ENCODE measurements around the gene GABBR2.

The GABBR2 gene

DNA sequence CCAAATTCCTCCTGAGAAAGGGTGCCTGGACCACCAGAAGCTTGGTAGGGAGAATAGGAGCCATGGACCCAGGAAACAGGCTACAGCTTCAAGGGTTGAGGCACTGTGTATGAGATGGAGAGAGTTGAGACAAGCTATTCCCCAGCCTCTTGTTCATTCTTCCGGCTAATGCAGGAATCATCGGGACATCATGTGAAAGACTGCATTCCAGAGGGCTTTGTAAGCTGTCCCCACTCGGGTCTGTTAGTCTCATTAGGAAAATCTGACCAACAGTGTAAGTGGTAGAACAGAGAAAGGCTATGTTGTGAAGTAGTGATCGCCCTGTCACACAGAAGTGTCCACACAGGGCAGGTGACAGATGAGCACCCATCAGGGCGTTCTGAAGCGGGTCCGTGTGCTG lies 81.4 kb downstream of the GABBR2 start:
- no peak for DNase-seq (ENCODE audit: low read depth)

DNA sequence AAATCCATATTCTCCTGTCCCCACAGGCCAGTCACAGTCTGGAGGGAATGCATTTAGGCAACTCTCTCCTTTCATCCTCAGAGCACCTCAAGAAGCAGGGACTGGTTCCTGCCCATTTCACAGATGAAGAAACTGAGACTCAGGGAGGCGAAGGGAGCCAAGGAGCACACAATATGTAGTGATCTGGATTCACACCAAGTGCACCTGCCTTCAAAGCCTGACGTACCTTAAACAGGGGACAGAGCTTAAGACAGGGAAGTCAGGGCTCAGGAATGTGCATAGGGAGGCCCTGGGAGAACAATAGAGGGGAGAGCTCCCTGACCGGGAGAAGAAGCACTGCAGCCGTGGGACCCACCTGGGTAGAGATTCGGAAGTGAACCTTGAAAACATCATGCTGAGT lies 83.0 kb downstream of the GABBR2 start:
- no peak for DNase-seq (ENCODE audit: low read depth)

DNA sequence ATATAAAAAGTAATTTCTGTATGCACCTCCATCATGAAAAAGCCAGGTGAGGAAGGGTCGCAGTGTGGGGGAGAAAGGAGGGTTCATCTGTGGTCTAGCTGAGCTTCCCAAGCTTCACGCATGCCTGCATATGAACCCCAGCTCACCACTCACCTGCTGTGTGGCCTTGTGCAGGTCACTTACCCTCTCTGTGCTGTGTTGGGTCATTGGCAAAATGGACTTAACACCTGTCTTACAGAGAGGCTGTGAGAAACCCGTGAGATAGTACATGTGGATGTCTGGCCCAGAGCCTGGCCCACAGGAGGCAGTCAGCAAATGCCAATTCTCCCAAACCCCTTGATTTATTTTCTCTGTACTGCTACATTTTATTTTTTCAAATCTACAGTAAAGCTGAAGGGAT lies 88.9 kb downstream of the GABBR2 start:
- no peak for DNase-seq (ENCODE audit: low read depth)

DNA sequence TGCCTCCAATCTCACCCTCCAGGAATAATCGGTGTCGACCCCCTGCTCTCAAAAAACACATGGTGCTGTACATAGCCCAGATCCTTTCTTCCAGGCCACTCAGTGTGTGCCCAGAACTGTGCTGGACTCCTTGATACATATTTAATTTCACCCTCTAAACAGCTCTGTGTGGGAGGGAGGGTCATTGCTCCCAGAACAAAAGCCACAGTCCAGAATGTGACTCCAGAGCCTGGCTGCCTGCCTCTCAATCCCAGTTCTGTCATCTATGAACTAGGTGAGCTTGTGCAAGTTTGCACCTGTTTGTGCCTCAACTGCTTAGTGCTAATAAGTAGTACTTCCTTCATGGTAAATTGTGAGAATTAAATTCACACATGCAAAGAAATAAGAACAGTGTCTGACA lies 93.1 kb downstream of the GABBR2 start:
- no peak for DNase-seq (ENCODE audit: low read depth)

GRCh38 chr9:98614941-98615340 lies 93.8 kb downstream of the GABBR2 start:
- no peak for DNase-seq (ENCODE audit: low read depth)

- DNase-seq (ENCODE audit: low read depth), result no peak
These were observed 96.5 kb downstream of the GABBR2 start for GRCh38 chr9:98612061-98612752.

DNA sequence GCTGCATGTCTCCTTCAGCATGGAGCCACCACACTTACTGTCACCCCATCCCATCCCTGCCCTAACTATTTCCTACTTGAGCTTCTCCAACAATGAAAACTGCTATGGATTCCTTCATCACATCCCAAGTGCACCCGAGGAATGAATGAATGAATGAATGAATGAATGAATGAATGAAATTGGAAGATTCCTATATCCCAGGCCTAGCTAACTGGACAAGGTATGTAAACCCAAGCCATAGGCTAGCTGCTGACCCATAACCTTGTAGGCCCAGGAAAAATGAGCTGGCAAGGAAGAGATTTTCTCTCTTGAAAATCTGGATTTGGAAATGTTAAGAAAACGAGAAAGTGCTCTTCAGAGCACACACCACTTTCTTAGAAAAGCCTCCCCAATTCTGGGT lies 97.4 kb downstream of the GABBR2 start:
- no peak for DNase-seq (ENCODE audit: low read depth)

- DNase-seq (ENCODE audit: low read depth), result no peak
These were observed 98.0 kb downstream of the GABBR2 start for GRCh38 chr9:98610711-98611110.

- DNase-seq (ENCODE audit: low read depth), result no peak
These were observed 98.5 kb downstream of the GABBR2 start for GRCh38 chr9:98610211-98610610.

DNA sequence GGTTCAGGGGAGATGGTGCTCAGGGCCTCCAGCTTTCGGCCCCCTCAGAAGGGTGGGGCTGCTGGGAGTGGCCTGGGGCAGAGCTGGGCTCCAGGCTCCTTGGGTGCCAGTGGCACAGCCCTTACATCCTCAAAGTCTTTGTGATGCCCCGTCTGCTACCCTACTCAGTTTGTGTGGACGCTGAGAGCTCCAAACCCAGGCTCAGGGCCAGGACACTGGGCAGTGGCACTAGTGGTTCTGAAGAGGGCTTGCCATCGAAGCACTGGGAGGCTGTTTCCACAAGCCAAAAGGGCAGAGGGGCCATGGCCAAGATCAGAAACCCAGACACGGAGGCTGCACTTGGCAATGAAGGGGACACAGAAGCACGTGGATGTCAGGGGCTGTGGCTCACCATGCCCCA lies 99.1 kb downstream of the GABBR2 start:
- no peak for DNase-seq (ENCODE audit: low read depth)

- no peak for DNase-seq (ENCODE audit: low read depth)
These were observed 100.9 kb downstream of the GABBR2 start for GRCh38 chr9:98607787-98608186.

DNA sequence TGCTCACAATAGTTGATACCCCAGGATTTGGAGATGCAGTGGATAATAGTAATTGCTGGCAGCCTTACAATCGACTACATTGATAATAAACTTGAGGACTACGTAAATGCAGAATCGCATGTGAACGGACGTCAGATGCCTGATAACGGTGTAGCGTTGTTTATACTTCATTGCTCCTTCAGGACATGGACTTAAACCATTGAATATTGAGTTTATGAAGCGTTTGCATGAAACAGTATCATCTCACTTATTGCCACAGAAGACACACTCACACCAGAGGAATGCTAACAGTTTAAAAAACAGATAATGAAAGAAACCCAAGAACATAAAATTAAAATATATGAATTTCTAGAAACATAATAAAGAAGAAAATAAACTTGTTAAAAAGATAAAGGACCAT lies 101.6 kb downstream of the GABBR2 start:
- DNase-seq (ENCODE audit: low read depth), result no peak

DNA sequence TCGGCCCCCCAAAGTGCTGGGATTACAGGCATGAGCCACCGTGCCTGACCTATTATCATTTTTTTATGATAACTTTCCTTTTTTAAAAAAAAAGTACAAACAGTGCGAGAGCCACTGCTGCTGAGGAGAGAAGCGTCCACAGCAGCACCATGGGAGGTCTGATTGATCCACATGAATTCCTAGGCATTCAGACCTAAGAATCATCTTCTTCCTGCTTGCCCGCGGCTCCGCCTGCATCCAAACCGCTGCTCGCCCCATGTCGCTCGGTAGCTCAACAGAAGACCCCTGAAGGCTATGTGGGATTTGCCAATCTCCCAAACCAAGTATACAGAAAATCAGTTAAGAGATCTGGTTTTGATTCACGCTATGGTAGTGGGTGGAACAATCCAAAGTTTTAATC lies 102.0 kb downstream of the GABBR2 start:
- DNase-seq (ENCODE audit: low read depth), result no peak

DNA sequence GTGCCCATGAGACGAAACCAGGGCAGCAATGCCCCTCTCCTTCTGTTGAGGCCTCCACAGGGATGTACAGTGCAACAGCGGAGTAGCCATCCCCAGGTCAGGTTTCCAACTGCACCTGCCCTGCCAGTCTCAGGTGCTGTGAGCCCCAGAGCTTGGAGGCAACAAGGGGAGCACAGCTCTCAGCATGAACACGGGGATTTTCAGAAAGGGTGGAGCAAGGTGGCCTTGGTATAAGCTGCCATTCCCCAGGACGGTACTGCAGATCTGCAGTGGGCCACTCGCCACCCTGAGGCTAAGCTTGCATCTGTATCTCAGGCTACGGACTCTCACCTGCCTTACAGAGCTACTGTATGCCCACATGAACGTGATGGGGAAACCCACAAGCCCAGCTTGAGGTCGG lies 103.6 kb downstream of the GABBR2 start:
- no peak for DNase-seq (ENCODE audit: low read depth)

DNA sequence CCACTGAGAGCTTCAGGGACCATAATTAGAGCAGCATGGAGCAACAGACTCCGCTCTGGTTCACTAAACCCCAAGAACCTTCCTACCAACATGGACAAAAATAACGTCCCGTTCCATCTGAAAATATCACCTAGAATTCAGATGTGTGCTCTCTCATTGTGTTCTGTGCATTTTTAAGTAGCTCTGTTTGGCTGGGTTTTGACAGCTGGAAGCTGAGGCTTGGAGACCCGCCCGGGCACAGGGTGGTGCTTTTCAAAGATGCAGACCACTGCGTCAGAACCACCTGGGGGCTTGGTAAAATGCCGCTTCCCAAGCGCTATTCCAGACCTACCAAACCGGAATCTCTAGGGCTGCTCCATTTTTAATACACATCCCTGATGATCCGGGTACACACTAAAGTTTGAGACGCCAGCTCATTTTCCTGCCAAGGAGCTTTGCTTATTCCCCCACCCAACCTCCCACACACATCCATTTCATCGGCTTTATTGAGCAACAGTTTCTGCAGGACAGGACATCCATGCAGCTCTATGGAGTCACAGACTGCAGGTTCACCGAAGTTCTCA lies 104.8 kb downstream of the GABBR2 start:
- no peak for DNase-seq (ENCODE audit: low read depth)

DNA sequence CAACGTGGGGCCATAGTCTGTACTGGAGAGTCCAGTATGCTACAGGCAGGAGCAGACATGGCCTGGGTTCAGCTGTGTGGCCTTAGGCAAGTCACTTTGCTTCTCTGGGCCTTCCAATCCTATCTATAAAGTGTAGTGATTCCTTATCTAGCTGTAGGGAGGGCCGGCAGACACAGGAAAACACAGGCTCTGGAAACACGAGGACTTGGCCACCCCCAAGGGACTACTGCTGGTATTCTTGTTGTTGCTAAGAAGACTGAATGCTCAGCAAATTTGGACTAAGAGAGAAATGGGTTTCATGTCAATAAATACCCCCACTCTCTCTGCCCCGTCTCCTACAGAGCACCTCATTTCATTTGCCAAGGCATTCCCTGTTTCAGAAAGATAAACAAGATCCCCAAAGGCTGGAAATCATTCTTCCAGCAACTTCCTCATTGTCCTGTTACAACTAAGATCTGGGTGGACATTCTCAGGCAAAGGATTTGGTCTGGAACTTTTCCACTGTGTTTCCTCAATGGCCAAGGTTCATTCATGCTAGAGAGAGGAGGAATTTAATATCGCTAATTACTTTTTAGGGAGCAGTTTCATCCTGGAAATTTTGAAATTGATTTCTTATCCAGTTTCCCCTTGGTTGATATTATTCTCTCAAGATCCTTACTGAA lies 105.8 kb downstream of the GABBR2 start:
- DNase-seq (ENCODE audit: low read depth), result no peak

GRCh38 chr9:98600631-98601030 lies 108.1 kb downstream of the GABBR2 start:
- DNase-seq (ENCODE audit: low read depth), result no peak

DNA sequence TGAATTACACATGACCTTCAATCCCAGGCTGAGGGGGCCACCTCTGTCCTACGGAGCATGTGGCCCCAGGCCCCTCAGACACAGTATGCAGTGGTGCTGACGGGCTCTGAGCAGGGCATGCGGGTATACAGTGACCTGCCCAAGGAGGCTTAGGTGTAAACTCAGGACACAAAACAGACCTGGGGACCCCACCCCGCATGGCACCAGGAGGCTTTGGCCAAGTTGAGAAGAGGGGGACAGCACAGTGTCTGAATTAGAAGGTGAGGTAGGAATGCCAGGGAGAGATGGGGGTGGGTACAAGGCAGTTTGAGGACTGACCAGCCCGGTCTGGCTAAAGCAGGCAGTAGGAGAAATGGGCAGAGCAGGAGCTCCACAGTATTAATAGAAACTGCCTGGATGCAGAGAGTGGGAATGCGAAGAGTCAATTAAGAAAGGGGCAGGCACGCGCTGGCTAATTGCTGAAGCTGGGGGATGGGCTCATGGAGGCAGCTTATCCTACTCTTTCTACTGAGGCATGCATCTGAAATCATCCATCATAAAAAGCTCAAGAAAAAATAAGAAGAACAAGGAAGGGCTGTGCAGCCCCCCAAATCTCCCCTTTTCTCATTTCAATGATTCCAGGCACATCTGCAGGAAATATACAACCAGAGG lies 109.0 kb downstream of the GABBR2 start:
- DNase-seq (ENCODE audit: low read depth), result no peak

- no peak for DNase-seq (ENCODE audit: low read depth)
These were observed 109.9 kb downstream of the GABBR2 start for GRCh38 chr9:98598861-98599260.

DNA sequence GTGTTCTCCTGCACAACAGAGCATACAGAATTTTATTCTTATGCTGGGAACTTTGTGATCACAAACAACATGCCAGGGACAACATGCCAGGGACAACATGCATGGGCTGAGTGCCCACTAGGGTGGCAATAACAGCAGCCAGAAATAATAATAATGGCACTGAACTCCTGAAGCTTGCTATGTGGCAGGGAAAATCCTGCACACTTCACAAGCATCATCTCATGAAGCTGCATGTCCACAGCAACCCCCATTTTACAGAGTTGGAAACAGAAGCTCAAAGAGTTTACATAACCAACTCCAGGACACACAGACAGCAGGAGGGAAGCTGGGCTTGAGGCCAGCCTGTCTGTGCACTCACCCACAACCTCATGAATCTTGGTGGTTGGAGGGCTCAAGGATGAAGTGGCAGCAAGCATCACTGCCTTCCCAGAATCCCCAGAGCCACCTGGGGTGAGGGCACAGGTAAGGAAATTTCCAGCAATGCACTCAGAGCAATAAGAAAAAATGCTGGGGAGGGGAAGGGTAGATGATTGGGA lies 111.4 kb downstream of the GABBR2 start:
- DNase-seq (ENCODE audit: low read depth), result no peak

GRCh38 chr9:98596486-98596885 lies 112.2 kb downstream of the GABBR2 start:
- DNase-seq (ENCODE audit: low read depth), result no peak

DNA sequence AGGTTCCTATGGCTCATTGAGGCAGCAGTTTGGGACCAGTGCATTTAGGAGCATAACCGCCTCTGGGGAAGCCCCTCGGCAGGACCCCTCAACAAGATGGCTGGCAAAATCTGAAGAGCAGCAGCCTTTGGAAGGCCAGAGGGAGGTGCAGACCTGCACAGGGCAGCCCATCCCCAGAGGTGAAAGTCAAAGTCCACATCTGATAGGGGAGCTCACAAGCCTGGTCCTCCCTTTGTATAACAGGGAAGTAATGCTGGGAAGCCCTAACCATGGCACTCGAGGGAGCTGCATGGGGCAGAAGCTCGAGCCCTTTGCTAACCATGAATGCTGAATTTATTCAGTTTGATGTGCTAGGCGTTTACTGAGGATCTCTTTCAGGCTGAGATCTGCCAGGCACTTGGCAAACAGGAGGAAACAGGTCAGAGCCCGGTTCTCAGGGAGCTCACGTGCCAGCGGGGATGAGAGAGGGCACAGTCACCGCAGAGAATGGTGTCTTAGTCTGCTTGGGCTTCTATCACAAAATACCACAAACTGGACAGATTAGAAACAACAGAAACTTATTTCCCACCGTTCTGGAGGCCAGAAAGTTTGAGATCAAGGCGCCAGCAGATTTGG lies 114.1 kb downstream of the GABBR2 start:
- no peak for DNase-seq (ENCODE audit: low read depth)

Measured in stimulated activated CD8-positive, alpha-beta memory T cell treated with anti-CD3 and anti-CD28 coated beads, Interleukin-7, amount 100 ng/mL, for 24 hours (primary cell).